ENCODE measurements around the gene NACC2.
"Not testable (repeated sequence)": the region's sequence is repeated elsewhere in the genome, so short reads cannot be mapped to it uniquely, and the experiment has no call there.

Gene NACC2

DNA sequence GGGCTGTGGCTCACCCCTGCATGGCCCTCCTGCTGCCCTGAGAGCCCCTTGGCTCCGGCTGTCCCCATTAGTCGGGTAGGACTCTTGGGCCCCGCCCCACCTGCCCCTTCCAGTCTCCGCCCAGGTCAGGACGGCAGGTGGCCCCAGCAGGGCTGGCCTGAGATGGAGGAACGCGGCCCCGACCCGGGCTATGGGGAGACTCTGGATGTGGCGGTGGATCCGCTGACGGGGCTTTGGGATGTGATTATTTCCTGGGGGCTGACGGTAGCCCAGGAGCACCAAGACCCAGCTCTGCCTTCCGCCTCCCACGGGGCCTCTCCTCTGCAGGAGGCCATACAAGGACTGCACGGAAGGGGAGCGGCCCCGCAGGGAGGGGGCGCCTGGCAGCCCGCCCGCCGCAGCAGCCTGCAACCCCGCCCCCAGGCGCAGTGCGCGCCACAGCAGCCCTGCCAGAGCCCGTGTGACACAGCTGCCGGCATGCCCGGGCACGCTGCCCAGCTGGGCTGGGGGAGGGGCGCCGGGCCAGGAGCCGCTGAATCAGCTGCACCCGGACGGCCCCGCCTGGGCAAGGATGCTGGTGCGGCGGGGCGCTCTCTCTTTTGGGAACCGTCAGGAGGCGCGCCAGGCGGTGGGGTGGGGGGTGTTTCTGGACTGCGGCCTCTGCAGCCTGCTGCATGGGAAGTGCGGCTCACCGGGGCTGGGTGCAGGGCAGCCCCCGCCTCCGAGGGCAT is 14.4 kb upstream of the NACC2 start:
- DNase-seq, result peak; percentile 80

DNA sequence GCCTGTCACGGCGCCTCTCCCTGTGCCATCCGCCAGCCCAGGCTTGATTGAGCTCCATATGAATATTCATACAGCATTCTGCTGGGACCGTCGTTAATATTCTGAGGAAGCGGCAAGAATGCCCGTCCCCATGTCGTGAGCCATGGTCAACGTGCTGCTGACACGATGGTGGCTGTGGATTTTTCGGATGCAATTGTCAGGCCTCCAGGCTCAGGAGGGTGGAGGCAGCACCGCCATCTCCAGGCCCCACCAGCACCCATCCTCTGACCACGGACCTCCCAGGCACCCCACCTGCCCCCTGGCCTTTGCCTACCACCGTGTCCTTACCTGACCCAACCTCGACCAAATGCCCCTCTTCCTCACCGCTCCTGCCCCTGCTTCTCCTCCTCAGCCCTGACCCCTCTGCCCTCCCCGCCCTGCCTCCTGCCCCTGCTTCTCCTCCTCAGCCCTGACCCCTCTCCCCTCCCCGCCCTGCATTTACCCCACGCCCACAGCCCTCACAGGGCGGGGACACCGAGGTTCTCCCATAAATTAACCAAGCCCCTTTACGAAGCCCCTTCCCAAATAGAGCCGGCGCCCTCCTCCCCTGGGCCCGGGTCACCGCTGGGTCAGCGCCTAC is 13.7 kb upstream of the NACC2 start:
- no peak for DNase-seq

DNA sequence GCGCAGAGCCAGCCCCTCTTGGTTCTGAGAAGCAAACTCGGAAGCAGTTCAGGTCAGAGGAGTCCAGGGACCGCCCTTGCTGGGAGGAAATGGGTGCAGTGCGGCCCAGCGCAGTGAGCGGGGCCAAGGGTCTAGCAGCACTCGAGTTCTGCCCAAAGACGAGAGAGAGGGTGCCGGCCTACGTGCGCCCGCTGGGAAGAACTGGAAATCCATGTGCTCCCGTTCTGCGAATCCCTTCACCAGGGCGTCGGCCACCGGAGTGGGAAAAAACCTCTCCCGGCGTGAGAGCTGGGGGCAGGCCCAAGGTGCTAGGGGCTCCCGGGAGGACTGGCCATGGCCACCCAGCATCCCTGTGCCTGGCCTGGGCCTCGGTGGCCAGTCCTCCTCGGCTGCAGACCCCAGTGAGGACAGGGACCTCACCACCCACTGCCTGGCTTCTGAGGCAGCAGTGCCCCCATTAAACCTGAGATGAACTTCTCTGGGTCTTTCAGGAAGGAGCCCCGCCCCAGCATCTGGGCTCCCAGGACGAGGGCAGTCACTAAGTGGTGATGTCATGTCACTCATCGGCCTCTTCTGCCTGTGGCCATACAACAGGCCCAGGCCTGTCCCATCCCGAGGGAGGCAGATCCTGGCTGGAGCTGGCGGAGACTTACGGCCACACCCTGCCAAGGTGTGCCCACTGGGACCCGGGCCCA is 13.0 kb upstream of the NACC2 start:
- no peak for DNase-seq

DNA sequence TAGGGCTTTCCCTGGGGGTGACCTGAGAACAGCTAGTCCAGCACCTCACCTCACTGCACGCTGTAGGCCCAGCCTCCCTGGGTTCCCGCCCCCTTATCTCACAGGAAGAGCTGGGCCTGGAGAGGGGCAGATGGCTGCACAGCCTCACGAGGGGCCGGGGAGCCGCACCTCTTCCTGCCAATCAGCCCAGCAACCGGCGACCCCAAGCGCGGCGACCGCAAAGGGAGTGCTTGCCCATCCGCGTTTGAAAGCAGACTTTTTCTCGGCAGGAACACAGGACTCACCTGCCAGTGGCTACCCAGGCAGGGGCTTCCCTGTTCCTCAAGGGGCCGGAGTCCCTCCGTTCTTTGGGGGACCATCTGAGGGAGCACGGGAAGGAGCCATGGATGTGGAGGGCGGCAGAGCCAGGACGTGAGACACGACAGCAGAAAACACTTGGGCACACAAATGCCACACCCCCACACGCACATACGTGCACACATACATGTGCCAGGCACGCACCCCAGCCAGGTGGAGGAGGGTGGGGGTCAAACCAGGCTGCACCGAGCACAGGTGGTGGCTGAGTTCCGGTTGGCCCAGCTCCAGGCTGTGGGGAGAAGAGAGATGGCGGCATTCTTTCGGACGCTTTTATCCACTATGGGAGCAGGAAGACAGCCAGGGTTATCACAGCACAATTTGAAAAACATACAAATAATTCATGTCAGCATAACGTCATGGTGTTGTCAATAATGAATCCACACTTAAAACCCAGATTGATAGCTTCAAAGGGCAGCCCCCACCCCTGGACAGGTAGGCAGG is 12.3 kb upstream of the NACC2 start:
- DNase-seq, result peak; percentile 85

DNA sequence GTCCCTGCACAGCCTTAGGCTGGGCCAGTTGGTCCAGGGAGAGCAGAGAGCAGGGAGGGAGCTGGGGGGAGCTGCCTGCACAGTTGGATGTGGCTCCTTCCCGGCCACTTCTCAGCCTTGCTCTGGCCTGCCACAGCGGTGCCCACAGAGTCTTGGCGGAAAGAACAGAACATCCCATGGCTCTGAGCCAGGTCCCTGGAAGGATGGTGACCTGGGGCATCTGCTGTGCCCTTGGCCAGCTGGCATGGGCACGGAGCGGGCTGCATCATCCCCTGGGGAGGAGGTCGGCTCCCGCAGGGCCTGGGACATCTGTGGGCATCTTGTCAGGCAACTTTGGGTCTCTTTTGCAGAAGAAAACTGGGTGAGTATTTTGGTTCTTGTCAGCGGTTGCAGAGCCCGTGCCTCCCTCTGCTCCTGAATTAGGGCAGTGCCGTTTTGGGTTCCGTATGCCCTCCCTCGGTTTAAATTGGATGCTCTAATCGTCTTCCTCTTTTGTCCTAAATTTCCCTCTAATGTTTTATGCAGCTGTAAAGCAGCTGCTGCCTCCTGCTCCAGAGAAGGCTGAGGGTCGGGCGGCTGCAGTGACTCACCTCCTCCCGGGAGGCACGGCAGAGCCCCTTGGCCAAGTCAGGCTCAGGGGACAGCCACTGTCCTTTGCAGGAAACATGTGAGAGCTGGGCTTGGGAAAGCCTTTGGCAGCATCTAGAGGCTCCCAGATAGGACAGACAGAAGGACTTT is 10.5 kb upstream of the NACC2 start:
- DNase-seq, result no peak

DNA sequence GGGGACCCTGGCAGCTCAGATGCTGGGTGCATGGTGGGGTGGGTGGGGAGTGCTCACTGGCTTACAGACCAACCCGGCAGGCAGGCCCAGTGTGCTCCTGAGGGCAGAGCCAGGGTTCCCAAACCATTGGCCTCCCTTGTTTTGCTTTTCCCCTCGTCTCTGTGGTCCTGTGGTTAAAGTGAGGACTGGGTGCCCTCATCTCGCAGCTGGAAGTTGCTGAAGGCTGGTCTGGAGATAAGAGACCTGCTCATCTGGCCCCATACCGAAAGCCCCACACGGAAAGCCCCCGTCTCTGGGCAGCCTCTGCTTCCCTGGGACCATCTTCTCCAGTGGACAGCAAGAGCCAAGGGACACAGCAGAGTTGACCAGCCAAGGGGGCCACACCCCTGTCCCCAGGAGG is 9.8 kb upstream of the NACC2 start:
- no peak for DNase-seq

DNA sequence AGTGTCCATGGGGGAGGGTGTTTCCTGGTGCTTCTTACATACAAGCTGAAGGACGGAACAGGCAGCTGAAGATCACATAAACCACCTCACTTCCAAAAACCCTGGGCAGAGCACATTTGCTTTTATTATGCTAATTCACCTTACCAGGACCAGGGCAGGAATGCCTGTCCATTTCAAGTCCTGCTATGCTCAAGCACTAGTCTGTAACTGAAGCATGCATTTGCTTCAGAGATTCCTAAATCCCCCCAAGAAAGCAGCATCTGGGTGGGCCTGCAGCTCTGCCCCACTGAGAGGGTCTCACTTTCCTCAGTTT is 9.4 kb upstream of the NACC2 start:
- peak; percentile 61 for DNase-seq

DNA sequence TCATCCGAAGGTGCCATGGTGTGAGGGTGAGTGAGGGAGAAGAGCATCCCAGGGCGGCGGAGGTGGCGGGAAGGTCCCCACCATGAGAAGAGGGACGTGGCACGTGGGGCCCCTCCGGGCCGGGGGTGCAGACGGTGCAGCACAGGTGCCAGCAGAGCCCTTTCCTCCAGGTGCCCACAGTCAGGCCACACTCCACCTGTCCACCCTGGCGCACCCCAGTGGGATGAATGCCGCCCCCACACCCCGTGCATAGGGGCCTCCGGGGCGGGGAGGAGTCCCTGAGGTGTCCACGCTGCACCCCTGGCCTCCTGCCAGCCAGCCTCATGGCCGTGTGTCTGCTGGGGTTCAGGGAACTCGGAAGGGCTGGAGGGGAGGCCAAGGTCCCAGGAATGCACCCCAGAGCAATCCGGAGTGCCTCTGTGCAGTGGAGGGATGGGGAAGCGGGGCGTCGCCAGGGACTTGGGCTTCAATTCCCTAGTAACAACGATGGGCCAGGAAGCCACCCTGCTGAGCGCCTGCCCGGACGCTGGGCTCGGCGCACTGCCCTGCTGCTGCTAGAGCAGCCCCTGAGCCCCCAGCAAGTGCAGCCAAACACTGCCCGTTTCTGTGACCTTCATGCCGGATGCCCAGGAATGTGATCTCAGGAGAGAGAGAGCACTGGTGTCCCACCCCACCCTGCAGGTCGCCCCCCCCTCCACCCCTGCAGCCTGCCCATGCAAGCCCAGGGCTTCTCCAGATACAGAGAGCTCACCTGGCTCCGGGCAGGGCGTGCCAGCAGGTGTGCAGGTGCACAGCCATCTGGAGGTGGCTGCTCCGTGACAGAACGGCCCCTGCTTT is 8.8 kb upstream of the NACC2 start:
- DNase-seq, result no peak

DNA sequence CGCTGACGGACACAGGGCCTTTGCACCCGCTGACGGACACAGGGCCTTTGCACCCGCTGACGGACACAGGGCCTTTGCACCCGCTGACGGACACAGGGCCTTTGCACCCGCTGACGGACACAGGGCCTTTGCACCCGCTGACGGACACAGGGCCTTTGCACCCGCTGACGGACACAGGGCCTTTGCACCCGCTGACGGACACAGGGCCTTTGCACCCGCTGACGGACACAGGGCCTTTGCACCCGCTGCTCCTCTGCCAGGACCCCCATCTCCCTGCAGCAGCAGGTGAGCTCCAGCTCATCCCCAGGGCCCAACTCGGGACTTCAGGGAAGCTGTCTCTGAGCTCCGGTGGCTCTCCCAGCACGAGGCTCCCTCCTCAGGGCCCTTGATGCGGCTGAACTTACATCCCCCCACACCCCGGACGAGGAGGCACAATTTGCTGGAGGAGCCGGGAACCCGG is 6.6 kb upstream of the NACC2 start:
- not testable (repeated sequence) for DNase-seq

DNA sequence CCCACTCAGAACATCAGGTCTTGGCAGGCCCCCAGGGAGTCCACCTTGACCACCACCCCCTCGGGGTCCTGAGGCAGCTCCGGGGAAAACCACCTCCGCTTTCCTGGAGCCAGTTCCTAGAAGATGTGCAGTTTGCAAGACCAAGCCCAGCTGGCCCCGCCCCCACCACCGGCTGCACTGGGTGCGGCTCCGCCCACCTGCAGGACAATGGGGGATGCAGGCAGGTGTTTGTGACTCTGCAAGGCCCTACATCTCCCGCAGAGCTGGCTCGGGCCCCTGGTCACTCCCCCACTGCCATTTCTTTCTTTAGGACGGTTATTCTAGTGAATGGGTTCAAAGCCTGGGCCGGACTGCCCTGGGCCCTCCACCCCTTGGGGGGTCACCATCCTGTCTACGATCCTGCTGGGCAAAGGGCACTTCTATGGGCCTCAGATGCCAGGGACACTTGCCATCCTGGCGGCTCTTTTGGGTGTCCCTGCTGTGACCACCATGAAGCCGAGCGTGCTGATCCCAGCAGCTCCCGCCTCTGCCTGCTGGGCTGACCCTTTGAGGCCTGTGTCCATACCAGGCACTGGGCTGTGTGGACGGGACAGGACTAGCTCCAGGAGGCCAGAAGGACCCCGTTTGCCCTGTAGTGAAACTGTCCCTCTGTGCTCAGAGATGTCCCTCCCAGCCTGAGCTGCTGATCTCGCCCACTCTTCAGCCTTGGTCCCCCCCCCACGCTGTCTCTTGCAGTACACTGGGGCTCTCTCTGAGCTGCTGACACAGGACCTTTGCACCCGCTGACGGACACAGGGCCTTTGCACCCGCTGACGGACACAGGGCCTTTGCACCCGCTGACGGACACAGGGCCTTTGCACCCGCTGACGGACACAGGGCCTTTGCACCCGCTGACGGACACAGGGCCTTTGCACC is 5.9 kb upstream of the NACC2 start:
- peak; percentile 31 for DNase-seq

DNA sequence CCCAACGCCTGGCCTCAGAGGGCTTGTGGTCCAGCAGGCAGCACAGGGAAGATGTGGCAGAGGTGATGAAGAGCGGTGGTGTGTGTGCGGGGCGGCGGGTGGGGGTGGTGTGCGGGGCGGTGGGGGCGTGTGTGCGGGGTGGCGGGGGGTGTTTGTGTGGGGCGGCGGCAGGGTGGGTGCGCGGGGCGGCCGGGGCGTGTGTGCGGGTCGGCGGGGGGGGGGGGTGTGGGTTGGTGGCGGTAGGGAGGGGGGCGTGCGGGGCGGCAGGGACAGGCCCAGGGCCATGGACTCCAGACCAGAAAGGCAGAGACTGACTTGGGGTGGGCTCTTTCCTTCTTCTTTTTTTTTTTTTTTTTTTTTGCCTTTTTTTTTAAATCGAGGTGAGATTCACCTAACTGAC is 4.5 kb upstream of the NACC2 start:
- DNase-seq, result no peak

DNA sequence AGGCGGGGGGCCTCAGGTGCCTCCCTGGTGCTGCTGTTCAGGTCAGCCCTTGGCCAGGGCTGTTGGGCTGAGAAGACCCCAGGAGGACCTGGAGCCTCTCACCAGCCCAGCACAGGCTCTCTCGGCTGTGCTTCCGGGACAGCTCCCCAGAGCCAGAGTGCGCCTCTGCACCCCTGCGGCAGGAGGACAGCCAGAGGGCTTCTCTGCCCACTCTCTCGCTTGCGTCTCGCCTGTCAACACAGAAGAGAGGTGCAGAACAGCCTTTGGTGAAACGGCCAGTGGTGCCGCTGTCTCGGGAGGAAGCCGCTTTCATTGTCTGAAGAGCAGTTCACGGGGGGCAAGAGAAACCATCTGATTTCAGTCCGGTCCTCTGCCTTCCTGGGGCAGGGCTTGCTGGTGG is 3.8 kb upstream of the NACC2 start:
- no peak for DNase-seq

DNA sequence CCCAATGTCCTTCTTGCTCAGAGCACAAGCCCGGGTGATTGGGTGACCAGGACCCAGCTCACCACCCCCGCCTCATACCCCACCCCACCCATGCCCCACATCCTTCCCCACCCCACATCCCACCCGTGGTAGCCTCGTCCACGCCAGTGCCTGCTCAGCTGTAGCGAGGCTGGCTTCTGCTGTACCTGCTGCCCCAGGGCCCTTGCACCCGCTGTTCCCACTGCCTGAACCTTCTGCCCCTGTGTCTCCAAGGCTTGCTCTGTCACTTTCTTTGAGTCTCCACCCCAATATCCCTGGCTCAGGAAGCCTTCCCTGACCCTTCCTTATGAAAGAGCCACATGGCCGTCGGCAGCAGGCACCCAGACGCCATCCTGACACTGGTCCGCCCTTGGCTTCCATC is 3.1 kb upstream of the NACC2 start:
- no peak for DNase-seq

DNA sequence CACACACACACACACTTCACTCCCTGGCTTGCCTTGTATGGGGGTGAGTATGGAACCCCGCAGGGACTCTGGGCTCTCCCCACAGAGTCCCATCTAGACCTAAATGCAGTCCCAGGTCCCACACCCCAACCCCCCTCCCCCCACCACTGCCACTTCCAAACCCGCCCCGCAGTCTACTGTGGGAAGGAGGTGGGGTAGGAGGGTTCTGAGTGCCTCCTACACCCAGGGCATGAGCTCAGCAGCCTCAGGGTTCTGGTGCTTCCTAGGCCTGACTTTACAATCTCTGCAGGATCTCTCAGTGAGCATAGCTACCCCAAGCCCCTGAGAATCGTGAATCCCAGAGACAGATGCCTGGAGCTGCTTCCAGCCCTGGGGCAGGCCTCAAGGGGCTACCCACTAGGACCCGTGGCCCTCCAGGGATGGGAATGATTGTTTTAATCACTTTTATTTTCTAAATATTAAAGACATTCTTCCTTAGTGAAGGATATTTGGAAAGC is 1.5 kb upstream of the NACC2 start:
- no peak for DNase-seq

DNA sequence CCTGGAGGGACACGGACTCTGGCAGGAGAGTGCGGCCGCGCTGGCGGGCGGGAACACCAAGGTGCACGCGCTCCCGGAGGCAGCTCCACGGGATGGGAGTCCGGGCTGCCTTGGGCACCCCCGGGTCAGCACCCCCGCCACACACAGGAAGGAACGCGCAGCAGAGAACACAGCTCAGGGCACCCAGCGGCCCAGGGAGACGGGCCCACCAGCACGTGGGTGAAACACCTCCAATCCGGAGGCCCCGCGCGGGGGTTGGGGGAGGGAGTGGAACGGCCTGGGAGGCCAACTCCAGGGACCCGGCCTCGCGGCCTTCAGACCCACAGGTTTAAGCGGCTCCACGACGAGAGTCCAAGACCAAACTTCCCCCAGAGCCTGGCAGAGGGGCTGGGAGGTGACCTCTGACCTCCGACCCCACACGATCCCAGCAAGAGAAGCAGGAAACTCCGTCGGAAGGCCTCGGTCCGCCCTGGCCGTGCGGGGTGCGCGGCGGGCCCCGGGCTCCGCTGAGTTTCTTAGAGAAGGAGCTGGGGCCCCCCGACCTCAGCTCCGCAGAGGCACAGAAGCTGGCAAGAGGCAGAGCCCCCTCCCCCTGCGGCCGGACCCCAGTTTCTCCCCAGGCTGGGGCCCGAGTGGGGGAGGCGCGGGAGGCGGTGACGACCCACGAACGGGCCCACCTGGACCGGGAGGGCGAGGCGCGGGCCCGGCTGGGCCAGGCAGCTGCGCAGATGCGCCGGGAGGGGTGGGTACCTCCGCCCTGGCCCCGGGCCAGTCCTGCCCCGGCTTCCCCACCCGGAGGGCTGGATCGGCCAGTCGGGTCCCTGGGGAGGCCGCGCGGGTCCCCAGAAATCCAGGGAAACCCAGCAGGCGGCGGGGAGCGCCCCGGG is 851 bp downstream of the NACC2 start:
- no peak for DNase-seq

DNA sequence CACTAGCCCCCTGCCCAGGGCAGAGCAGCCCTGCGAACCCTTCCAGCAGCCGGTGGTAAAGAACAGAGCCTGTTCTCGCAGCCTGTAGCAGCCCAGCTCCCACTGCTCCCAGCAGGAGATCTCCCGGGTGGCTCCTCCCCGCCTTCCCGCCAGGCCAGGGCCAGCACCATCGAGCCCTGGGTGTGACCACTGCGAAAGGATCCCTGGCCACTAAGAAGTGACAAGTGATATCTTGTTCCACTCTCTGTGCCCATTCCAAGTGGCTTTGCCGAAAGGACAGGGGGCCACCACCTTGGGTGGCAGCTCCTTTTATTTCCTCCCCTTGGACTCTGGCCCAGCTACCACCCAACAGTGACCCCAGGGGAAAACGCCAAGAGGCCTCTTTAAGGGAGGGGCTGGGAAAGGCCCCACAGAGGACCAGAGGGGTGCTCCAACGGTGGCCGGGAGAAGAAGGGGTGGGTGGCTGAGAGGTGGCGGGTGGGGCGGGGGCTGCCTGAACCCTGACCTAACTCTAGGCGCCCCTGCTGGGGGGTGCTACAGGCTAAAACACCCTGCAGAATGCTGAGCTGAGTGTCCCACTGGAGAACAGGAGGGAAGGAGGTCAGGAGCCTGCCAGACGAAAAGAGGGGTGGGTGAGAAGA is 1.6 kb downstream of the NACC2 start:
- DNase-seq, result no peak

DNA sequence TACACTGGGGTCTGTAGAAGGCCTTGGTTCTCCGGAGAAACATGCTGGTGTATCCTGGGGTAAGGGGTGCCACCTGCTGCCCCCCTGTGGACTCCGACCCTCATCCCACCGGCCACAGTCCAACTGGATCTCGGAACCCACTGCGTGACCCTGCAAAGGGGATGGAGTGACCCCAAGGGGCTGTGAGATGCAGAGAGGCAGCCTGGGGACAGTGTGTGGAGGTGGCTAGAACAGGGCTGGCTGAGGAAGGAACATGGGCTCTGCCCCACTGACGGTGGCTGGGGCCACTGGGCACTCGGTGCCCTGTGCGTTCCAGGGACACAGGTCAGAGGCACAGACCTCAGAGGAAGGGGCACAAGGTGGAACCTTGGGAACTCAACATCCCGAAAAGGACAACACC is 2.3 kb downstream of the NACC2 start:
- no peak for DNase-seq

DNA sequence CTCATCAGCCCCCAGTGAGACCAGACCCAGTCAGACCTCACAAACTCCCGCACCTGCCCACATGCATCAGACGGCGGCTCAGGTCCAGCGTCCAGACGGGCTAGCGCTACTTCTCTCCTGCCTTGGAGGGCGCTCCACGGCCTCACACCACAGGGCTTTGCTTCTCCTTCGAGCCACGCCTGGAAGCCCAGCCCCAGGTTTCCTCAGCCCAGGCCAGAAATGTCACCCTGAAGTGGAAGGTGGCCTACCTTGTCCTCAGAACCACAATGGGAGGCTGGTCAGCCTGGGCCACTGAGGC is 2.8 kb downstream of the NACC2 start:
- DNase-seq, result no peak

Data from NCI-H2029 treated with DMSO at 0.1 percent for 48 hours (cell line).